Kidney epithelial cell (primary cell): Measurements from ENCODE around the gene LRIG2. TPM values are rescaled to one million over a fixed set of nuclear protein-coding genes. Genes with fewer than 3 reads are reported as not detected.

Experiments
- DNase-seq: peaks from one replicate; pipeline ENCODE4 v3.0.0-alpha.2; 2010; ENCODE audit warnings: low read depth
- H3K27me3 ChIP-seq: 2 replicates; pipeline ENCODE4 v1.6.0; 2011; ENCODE audit warnings: low read length; ENCODE audit not compliant: control insufficient read depth, insufficient read depth
- H3K36me3 ChIP-seq: 2 replicates; pipeline ENCODE4 v1.5.1; 2011; ENCODE audit warnings: low read length; ENCODE audit not compliant: control insufficient read depth, insufficient read depth
- H3K4me3 ChIP-seq: 2 replicates; pipeline ENCODE4 v1.5.1; 2011; ENCODE audit warnings: low read depth, mild to moderate bottlenecking, control low read depth, low read length
- total RNA-seq: library from RNA; depleted of rRNA; stranded (reverse); fragments of >200 nt; gene quantifications from 2 replicates; pipeline ENCODE4 v1.2.3, GENCODE V29; 2015
- TF ChIP-seq, protein P1 (sequence below): IDR thresholded peaks from 2 replicates; pipeline ENCODE4 v1.5.1; 2011; ENCODE audit warnings: mild to moderate bottlenecking, moderate library complexity, low read length, control low read depth, inconsistent platforms; ENCODE audit not compliant: insufficient read depth, poor library complexity, severe bottlenecking

The LRIG2 gene
- total RNA-seq, 1 donor from 2014 or later = 8.3 TPM

DNA sequence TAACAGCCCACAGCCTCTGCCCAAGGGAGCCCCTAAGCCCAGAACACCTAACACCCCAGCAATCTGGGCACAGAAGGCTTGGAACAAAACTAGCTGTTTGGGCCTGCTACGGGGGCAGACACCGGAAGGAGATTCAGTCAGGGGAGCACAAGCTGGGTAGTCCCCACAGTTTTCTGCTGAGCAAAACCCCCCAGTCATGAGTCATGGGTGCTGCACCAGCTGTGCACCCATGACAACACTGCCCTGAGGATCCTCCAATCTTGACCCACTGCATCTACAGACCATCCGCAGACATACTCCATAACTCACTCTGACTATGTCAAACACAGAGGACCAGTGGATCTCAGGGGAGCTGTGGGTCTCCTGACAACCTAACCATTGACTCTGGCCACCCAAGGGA is 105.1 kb downstream of the LRIG2 start:
- Histone ChIP-seq H3K36me3 (no peaks in the 10 kb centered on the region), H3K27me3 (no peaks in the 10 kb centered on the region), H3K4me3 (no peak overlapping the region)
- no peak for DNase-seq
- TF ChIP-seq, protein P1, sequence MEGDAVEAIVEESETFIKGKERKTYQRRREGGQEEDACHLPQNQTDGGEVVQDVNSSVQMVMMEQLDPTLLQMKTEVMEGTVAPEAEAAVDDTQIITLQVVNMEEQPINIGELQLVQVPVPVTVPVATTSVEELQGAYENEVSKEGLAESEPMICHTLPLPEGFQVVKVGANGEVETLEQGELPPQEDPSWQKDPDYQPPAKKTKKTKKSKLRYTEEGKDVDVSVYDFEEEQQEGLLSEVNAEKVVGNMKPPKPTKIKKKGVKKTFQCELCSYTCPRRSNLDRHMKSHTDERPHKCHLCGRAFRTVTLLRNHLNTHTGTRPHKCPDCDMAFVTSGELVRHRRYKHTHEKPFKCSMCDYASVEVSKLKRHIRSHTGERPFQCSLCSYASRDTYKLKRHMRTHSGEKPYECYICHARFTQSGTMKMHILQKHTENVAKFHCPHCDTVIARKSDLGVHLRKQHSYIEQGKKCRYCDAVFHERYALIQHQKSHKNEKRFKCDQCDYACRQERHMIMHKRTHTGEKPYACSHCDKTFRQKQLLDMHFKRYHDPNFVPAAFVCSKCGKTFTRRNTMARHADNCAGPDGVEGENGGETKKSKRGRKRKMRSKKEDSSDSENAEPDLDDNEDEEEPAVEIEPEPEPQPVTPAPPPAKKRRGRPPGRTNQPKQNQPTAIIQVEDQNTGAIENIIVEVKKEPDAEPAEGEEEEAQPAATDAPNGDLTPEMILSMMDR = no peak

DNA sequence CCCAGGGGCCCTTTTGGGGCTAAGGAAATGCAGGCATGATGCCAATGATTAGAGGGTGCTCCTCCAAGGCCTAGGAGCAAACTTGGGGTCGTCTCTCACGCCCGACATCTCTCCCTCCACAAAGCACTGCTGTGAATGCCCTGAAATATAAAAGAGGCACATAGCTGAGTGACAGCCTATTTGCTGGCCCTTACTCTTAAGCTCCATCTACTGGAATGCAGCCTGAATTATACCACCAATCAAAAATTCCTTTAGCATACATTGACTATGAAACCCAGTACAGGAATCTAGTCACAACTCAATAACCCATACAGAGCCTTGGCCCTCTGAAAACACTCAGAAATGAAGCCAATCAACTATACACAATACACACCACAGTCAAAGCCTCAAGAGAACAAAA is 105.5 kb downstream of the LRIG2 start:
- Histone ChIP-seq H3K36me3 (no peaks in the 10 kb centered on the region), H3K4me3 (no peak overlapping the region), H3K27me3 (no peaks in the 10 kb centered on the region)
- TF ChIP-seq, protein P1 = no peak
- no peak for DNase-seq

Other genes with a start within 250 kb of the LRIG2 start
- 73.3 and 93.6 TPM in 2 replicates for gene SLC16A1, start 117.0 kb upstream of the LRIG2 start, total RNA-seq